Endothelial cell of umbilical vein (primary cell): ENCODE data around the gene MYOF. TPM values are rescaled to one million over a fixed set of nuclear protein-coding genes. Genes with fewer than 3 reads are reported as not detected.

Experiments
- BruUV-seq: library from RNA; stranded (reverse); fragments of 400-500 nt; replicated peaks from 2 replicates; lab custom pipeline; 2021; lab: Mats Ljungman, UMichigan
- CTCF ChIA-PET: fragments of 300-600, 350-600 bp; sonication (Branson Sonifier 250); formaldehyde crosslinking; loops from one replicate; lab custom pipeline; 2021; ENCODE audit warnings: antibody characterized with exemption, inconsistent platforms; lab: Charles Lee
- POLR2A ChIA-PET: fragments of 300-600, 350-600 bp; sonication (Branson Sonifier 250); formaldehyde crosslinking; loops from one replicate; lab custom pipeline; 2021; ENCODE audit warnings: antibody characterized with exemption, inconsistent platforms; lab: Charles Lee
- DNase-seq: peaks from one replicate; pipeline ENCODE4 v3.0.0-alpha.2; 2011; ENCODE audit warnings: low read depth, low spot score
- FAIRE-seq: peaks from 2 replicates; lab custom pipeline; 2011; peaks lifted over from hg19 to GRCh38; lab: Jason Lieb, UNC
- H2AFZ ChIP-seq: 2 replicates; pipeline ENCODE4 v1.6.0; 2012; ENCODE audit warnings: low read depth, low read length, control low read depth, inconsistent platforms
- H3K27ac ChIP-seq: 2 replicates; pipeline ENCODE4 v1.5.1; 2011; ENCODE audit warnings: low read depth, mild to moderate bottlenecking, control low read depth, low read length, moderate library complexity; ENCODE audit not compliant: insufficient read depth
- H3K27me3 ChIP-seq, 2 experiments: 2 replicates each; pipeline versions ENCODE4 v1.6.0 to v1.6.1; 2011; ENCODE audit warnings: low read length in 2 of 2, mixed read lengths in 1 of 2; ENCODE audit not compliant: control insufficient read depth in 2 of 2, insufficient read depth in 2 of 2
- H3K36me3 ChIP-seq, 2 experiments: 2 replicates in 1 of 2; 3 replicates in 1 of 2; pipeline ENCODE4 v1.5.1; 2011; ENCODE audit warnings: low read length in 2 of 2, mild to moderate bottlenecking in 1 of 2, moderate library complexity in 1 of 2; ENCODE audit not compliant: control insufficient read depth in 2 of 2, insufficient read depth in 2 of 2; ENCODE audit errors: extremely low read depth in 1 of 2
- H3K4me1 ChIP-seq: 3 replicates; pipeline ENCODE4 v1.5.1; 2011; ENCODE audit warnings: mild to moderate bottlenecking, low read length; ENCODE audit not compliant: control insufficient read depth, insufficient read depth; ENCODE audit errors: extremely low read depth
- H3K4me2 ChIP-seq: 2 replicates; pipeline ENCODE4 v1.6.1; 2011; ENCODE audit warnings: low read length, control low read depth, mixed read lengths; ENCODE audit not compliant: insufficient read depth
- H3K4me3 ChIP-seq, 3 experiments: fragments of 200-600 bp in 1 of 3; sonication (generic), shearing (Covaris generic) in 1 of 3; replicated peaks in 1 of 3; 2 replicates each; pipeline ENCODE4 v1.5.1; 2011 to 2016; ENCODE audit warnings: control low read depth in 3 of 3, low read length in 3 of 3, mild to moderate bottlenecking in 2 of 3, inconsistent platforms in 1 of 3, low read depth in 1 of 3, moderate library complexity in 1 of 3; ENCODE audit not compliant: insufficient read depth in 1 of 3
- H3K79me2 ChIP-seq: 2 replicates; pipeline ENCODE4 v1.6.0; 2012; ENCODE audit warnings: low read length, inconsistent platforms; ENCODE audit not compliant: control insufficient read depth, insufficient read depth
- H3K9ac ChIP-seq: replicated peaks from 2 replicates; pipeline ENCODE3; 2011; ENCODE audit warnings: low read length, control low read depth; ENCODE audit not compliant: insufficient read depth; ENCODE audit errors: extremely low read depth
- H3K9me1 ChIP-seq: replicated peaks from 3 replicates; pipeline ENCODE4 v1.6.0; 2011; ENCODE audit warnings: mild to moderate bottlenecking, low read length; ENCODE audit not compliant: control insufficient read depth, insufficient read depth; ENCODE audit errors: extremely low read depth
- H3K9me3 ChIP-seq: replicated peaks from 2 replicates; pipeline ENCODE4 v1.5.1; 2012; ENCODE audit warnings: low read length, inconsistent platforms; ENCODE audit not compliant: control insufficient read depth, insufficient read depth
- H4K20me1 ChIP-seq: replicated peaks from 2 replicates; pipeline ENCODE3; 2011; ENCODE audit warnings: mild to moderate bottlenecking, low read length; ENCODE audit not compliant: control insufficient read depth, insufficient read depth; ENCODE audit errors: extremely low read depth
- EZH2 ChIP-seq: IDR thresholded peaks from 2 replicates; pipeline ENCODE4 v1.6.1; 2012; ENCODE audit warnings: borderline replicate concordance, low read depth, mild to moderate bottlenecking, moderate library complexity, low read length, inconsistent platforms; ENCODE audit not compliant: severe bottlenecking
- FOS ChIP-seq: IDR thresholded peaks from 2 replicates; pipeline ENCODE4 v1.6.1; 2011; ENCODE audit warnings: mild to moderate bottlenecking, low read length, moderate library complexity, borderline replicate concordance; ENCODE audit not compliant: insufficient read depth
- GATA2 ChIP-seq: IDR thresholded peaks from 2 replicates; pipeline ENCODE4 v1.7.0; 2011; ENCODE audit warnings: low read depth, mild to moderate bottlenecking, moderate library complexity, mixed read lengths, low read length; ENCODE audit not compliant: insufficient read length, insufficient read depth
- MYC ChIP-seq: IDR thresholded peaks from one replicate; pipeline ENCODE4 v1.6.1; 2011; ENCODE audit warnings: mild to moderate bottlenecking, low read depth, low read length
- POLR2AphosphoS5 ChIP-seq: IDR thresholded peaks from 2 replicates; pipeline ENCODE4 v1.6.1; 2012; ENCODE audit warnings: low read depth, mild to moderate bottlenecking, control low read depth, low read length, moderate library complexity; ENCODE audit not compliant: insufficient read depth
- dilution Hi-C: fragments of 300-500 bp; cut with MboI; formaldehyde crosslinking; loops from one replicate; pipeline ENCODE4 v1.15.0; 2019; ENCODE audit warnings: low sequenced_read_pairs; ENCODE audit not compliant: extremely low pct_ligation_motif_present
- intact Hi-C: fragments of 100-400 bp; cut with micrococcal nuclease; formaldehyde crosslinking; loops from one replicate; pipeline ENCODE4 v1.10.0; 2022
- polyA plus RNA-seq, 4 experiments: library from polyadenylated mRNA; depleted of rRNA in 3 of 4; stranded (reverse) in 3 of 4; unstranded in 1 of 4; fragments of >200 nt; gene quantifications; 2 replicates each; pipeline versions ENCODE4 v1.2.1 to v1.2.3, GENCODE V29; 2011 to 2012; ENCODE audit warnings: missing spikeins in 1 of 4
- total RNA-seq: library from RNA; stranded (reverse); gene quantifications from 2 replicates; pipeline ENCODE4 v1.2.3, GENCODE V29; 2021
- TF ChIP-seq, protein P1 (sequence below): IDR thresholded peaks from 2 replicates; pipeline ENCODE4 v1.6.1; 2011; ENCODE audit not compliant: insufficient read depth, insufficient read length
- TF ChIP-seq, protein P2 (sequence below), 2 donors: IDR thresholded peaks; 1 replicate in 1 of 2; 2 replicates in 1 of 2; pipeline ENCODE4 v1.5.1; 2011; ENCODE audit warnings: low read length in 2 of 2, mild to moderate bottlenecking in 2 of 2, moderate library complexity in 2 of 2, control low read depth in 1 of 2, inconsistent platforms in 1 of 2, low read depth in 1 of 2; ENCODE audit not compliant: insufficient read depth in 1 of 2; ENCODE audit errors: extremely low read depth in 1 of 2

The MYOF gene
- total and polyA plus RNA-seq, 2 donors (not counting 3 experiments of a cell fraction or from before 2014, with no cell fraction given), result 98.4 to 379 TPM

DNA sequence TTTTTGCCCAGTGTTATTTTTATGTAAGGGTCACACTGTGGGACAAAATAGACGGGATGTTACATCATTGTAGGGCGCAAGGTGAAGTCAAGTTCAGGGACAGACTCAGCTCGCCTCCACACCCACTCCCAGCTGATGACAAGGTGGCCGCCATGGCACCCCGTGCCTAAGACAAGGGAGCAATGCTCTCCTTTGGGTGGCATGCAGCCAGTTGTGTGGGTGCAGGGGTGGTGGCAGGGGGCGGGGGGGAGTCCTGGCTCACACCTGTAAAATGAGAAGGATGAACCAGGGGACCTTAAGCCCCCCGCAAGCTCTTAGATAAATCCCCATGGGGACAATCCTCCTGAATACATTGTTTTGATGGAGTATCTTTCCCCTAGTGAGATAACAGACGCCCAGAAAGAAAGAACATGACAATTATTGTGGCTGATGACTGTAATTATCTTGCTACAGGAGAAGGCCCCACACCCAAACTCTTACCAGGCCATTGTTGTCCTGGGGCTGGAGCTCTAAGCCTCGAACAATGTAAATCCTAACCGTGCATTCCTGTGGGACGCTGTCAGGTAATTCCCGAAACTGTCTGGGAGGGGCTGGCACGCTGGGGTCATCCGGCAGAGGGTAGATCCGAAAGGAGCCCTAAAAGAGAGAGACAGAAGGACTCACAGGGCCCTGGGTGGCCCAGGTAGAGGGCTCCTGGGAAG, 148.7 kb downstream of the MYOF start:
- Histone ChIP-seq H3K4me2 (no peak overlapping the region), H3K36me3 (peaks cover 41 to 61% of the 10 kb centered on the region in 2 experiments), H3K27me3 (no peaks in the 10 kb centered on the region), H3K9me3 (no peaks in the 10 kb centered on the region), H3K79me2 (no peaks in the 10 kb centered on the region), H2AFZ (no peak overlapping the region), H3K4me3 (no peak overlapping the region), H3K4me1 (no peaks in the 10 kb centered on the region), H3K27ac (no peak overlapping the region), H3K9ac (no peak overlapping the region), H4K20me1 (no peaks in the 10 kb centered on the region), H3K9me1 (no peaks in the 10 kb centered on the region)
- dilution Hi-C loops, result no loop called here
- ChIA-PET CTCF (interaction anchor here (1.2 kb wide), 1 partner anchor 19 kb away, joined by 4 read pairs; no protein-coding TSS in a partner anchor), POLR2A (no interaction called here)
- BruUV-seq, result no TSS peak
- intact Hi-C loops, result no loop called here
- peak; percentile 43 for FAIRE-seq
- no peak for TF ChIP-seq MYC
- no peak for TF ChIP-seq FOS
- TF ChIP-seq, protein P1, sequence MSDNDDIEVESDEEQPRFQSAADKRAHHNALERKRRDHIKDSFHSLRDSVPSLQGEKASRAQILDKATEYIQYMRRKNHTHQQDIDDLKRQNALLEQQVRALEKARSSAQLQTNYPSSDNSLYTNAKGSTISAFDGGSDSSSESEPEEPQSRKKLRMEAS, result no peak
- no peak for TF ChIP-seq EZH2
- TF ChIP-seq, protein P2, sequence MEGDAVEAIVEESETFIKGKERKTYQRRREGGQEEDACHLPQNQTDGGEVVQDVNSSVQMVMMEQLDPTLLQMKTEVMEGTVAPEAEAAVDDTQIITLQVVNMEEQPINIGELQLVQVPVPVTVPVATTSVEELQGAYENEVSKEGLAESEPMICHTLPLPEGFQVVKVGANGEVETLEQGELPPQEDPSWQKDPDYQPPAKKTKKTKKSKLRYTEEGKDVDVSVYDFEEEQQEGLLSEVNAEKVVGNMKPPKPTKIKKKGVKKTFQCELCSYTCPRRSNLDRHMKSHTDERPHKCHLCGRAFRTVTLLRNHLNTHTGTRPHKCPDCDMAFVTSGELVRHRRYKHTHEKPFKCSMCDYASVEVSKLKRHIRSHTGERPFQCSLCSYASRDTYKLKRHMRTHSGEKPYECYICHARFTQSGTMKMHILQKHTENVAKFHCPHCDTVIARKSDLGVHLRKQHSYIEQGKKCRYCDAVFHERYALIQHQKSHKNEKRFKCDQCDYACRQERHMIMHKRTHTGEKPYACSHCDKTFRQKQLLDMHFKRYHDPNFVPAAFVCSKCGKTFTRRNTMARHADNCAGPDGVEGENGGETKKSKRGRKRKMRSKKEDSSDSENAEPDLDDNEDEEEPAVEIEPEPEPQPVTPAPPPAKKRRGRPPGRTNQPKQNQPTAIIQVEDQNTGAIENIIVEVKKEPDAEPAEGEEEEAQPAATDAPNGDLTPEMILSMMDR (IDR thresholded peaks at IDR 0.05; ENCODE audit: extremely low read depth in 1 of 2, insufficient read depth in 1 of 2, low read depth in 1 of 2, low read length in 2 of 2), result no peak
- no peak for TF ChIP-seq POLR2AphosphoS5
- TF ChIP-seq GATA2, result no peak
- no peak for DNase-seq
